ENCODE data around the gene SOST. TPM values are rescaled to one million over a fixed set of nuclear protein-coding genes. Genes with fewer than 3 reads are reported as not detected.
"Not testable (repeated sequence)": the region's sequence is repeated elsewhere in the genome, so short reads cannot be mapped to it uniquely, and the experiment has no call there.

SOST gene
- total and polyA plus RNA-seq, 2 donors (not counting 3 experiments of a cell fraction or from before 2014, with no cell fraction given): not detected

GRCh38 chr17:43799047-43799446 lies 40.5 kb upstream of the SOST start:
- dilution Hi-C loops (cut with MboI; ENCODE audit: extremely low pct_ligation_motif_present, low sequenced_read_pairs) (no loop called here), intact Hi-C loops (cut with micrococcal nuclease) (no loop called here)
- TF ChIP-seq GATA2 (IDR thresholded peaks at IDR 0.05; ENCODE audit: insufficient read depth, insufficient read length, low read depth, low read length) (no peak), EZH2 (IDR thresholded peaks at IDR 0.05; ENCODE audit: borderline replicate concordance, low read depth, low read length, severe bottlenecking) (no peak), CTCF (IDR thresholded peaks at IDR 0.05; ENCODE audit: extremely low read depth in 1 of 2, insufficient read depth in 1 of 2, low read depth in 1 of 2, low read length in 2 of 2) (no peak), MAX (IDR thresholded peaks at IDR 0.05; ENCODE audit: insufficient read depth, insufficient read length) (no peak), MYC (IDR thresholded peaks at IDR 0.05; ENCODE audit: low read depth, low read length) (no peak), POLR2AphosphoS5 (IDR thresholded peaks at IDR 0.05; ENCODE audit: insufficient read depth, low read depth, low read length) (no peak), POLR2A (IDR thresholded peaks at IDR 0.05; ENCODE audit: low read depth, low read length) (no peak), FOS (IDR thresholded peaks at IDR 0.05; ENCODE audit: borderline replicate concordance, insufficient read depth, low read length) (no peak), JUN (IDR thresholded peaks at IDR 0.05; ENCODE audit: borderline replicate concordance, insufficient read depth, insufficient read length, low read depth) (no peak)
- Histone ChIP-seq H3K4me3 (replicated peaks in 1 of 3; ENCODE audit: insufficient read depth in 1 of 3, low read depth in 1 of 3, low read length in 3 of 3) (no peak overlapping the region), H3K36me3 (ENCODE audit: control insufficient read depth in 2 of 2, extremely low read depth in 1 of 2, insufficient read depth in 2 of 2, low read length in 2 of 2) (no peaks in the 10 kb centered on the region), H4K20me1 (replicated peaks; ENCODE audit: control insufficient read depth, extremely low read depth, insufficient read depth, low read length) (no peaks in the 10 kb centered on the region), H3K4me2 (ENCODE audit: insufficient read depth, low read length) (no peak overlapping the region), H3K9me1 (replicated peaks; ENCODE audit: control insufficient read depth, extremely low read depth, insufficient read depth, low read length) (no peaks in the 10 kb centered on the region), H2AFZ (ENCODE audit: low read depth, low read length) (no peak overlapping the region), H3K4me1 (ENCODE audit: control insufficient read depth, extremely low read depth, insufficient read depth, low read length) (peaks cover 13% of the 10 kb centered on the region), H3K27ac (ENCODE audit: insufficient read depth, low read depth, low read length) (no peak overlapping the region), H3K9me3 (replicated peaks; ENCODE audit: control insufficient read depth, insufficient read depth, low read length) (no peaks in the 10 kb centered on the region), H3K79me2 (ENCODE audit: control insufficient read depth, insufficient read depth, low read length) (no peaks in the 10 kb centered on the region), H3K27me3 (ENCODE audit: control insufficient read depth in 2 of 2, insufficient read depth in 2 of 2, low read length in 2 of 2) (no peaks in the 10 kb centered on the region), H3K9ac (replicated peaks; ENCODE audit: extremely low read depth, insufficient read depth, low read length) (no peak overlapping the region)
- DNase-seq (ENCODE audit: low read depth, low spot score) (no peak), FAIRE-seq (no peak)
- POLR2A ChIA-PET: no interaction called here
- no TSS peak for BruUV-seq (replicated peaks)
- CTCF ChIA-PET: interaction anchor here (1.4 kb wide), 1 partner anchor 47 kb away, joined by 3 read pairs; no protein-coding TSS in a partner anchor

GRCh38 chr17:43798024-43798423 lies 39.4 kb upstream of the SOST start:
- H3K27ac ChIP-seq (ENCODE audit: insufficient read depth, low read depth, low read length); H3K36me3 ChIP-seq (ENCODE audit: control insufficient read depth in 2 of 2, extremely low read depth in 1 of 2, insufficient read depth in 2 of 2, low read length in 2 of 2); H3K4me3 ChIP-seq (replicated peaks in 1 of 3; ENCODE audit: insufficient read depth in 1 of 3, low read depth in 1 of 3, low read length in 3 of 3); FAIRE-seq; H3K4me2 ChIP-seq (ENCODE audit: insufficient read depth, low read length); H3K79me2 ChIP-seq (ENCODE audit: control insufficient read depth, insufficient read depth, low read length); H3K9me1 ChIP-seq (replicated peaks; ENCODE audit: control insufficient read depth, extremely low read depth, insufficient read depth, low read length); H3K9ac ChIP-seq (replicated peaks; ENCODE audit: extremely low read depth, insufficient read depth, low read length); DNase-seq (ENCODE audit: low read depth, low spot score); H2AFZ ChIP-seq (ENCODE audit: low read depth, low read length); H3K27me3 ChIP-seq (ENCODE audit: control insufficient read depth in 2 of 2, insufficient read depth in 2 of 2, low read length in 2 of 2); H4K20me1 ChIP-seq (replicated peaks; ENCODE audit: control insufficient read depth, extremely low read depth, insufficient read depth, low read length); H3K9me3 ChIP-seq (replicated peaks; ENCODE audit: control insufficient read depth, insufficient read depth, low read length); intact Hi-C loops (cut with micrococcal nuclease); dilution Hi-C loops (cut with MboI; ENCODE audit: extremely low pct_ligation_motif_present, low sequenced_read_pairs); H3K4me1 ChIP-seq (ENCODE audit: control insufficient read depth, extremely low read depth, insufficient read depth, low read length); BruUV-seq (replicated peaks): not testable (repeated sequence)
- POLR2A ChIA-PET: interaction anchor here (0.6 kb wide), 1 partner anchor 44 kb away, joined by 7 read pairs; no protein-coding TSS in a partner anchor
- CTCF ChIA-PET: interaction anchor here (1.3 to 1.4 kb wide), 2 partner anchors 31 to 48 kb away, joined by 3 to 4 read pairs; no protein-coding TSS in a partner anchor

GRCh38 chr17:43792668-43793067 lies 34.1 kb upstream of the SOST start:
- H3K9me1 ChIP-seq (replicated peaks; ENCODE audit: control insufficient read depth, extremely low read depth, insufficient read depth, low read length); DNase-seq (ENCODE audit: low read depth, low spot score); H3K4me1 ChIP-seq (ENCODE audit: control insufficient read depth, extremely low read depth, insufficient read depth, low read length); H2AFZ ChIP-seq (ENCODE audit: low read depth, low read length); BruUV-seq (replicated peaks); H3K27me3 ChIP-seq (ENCODE audit: control insufficient read depth in 2 of 2, insufficient read depth in 2 of 2, low read length in 2 of 2); H3K4me3 ChIP-seq (replicated peaks in 1 of 3; ENCODE audit: insufficient read depth in 1 of 3, low read depth in 1 of 3, low read length in 3 of 3); POLR2A ChIA-PET; H4K20me1 ChIP-seq (replicated peaks; ENCODE audit: control insufficient read depth, extremely low read depth, insufficient read depth, low read length); intact Hi-C loops (cut with micrococcal nuclease); H3K9ac ChIP-seq (replicated peaks; ENCODE audit: extremely low read depth, insufficient read depth, low read length); H3K36me3 ChIP-seq (ENCODE audit: control insufficient read depth in 2 of 2, extremely low read depth in 1 of 2, insufficient read depth in 2 of 2, low read length in 2 of 2); CTCF ChIA-PET; H3K4me2 ChIP-seq (ENCODE audit: insufficient read depth, low read length); H3K9me3 ChIP-seq (replicated peaks; ENCODE audit: control insufficient read depth, insufficient read depth, low read length); H3K27ac ChIP-seq (ENCODE audit: insufficient read depth, low read depth, low read length); H3K79me2 ChIP-seq (ENCODE audit: control insufficient read depth, insufficient read depth, low read length); FAIRE-seq; dilution Hi-C loops (cut with MboI; ENCODE audit: extremely low pct_ligation_motif_present, low sequenced_read_pairs): not testable (repeated sequence)
